ENCODE data around the gene KCNIP1.

DNA sequence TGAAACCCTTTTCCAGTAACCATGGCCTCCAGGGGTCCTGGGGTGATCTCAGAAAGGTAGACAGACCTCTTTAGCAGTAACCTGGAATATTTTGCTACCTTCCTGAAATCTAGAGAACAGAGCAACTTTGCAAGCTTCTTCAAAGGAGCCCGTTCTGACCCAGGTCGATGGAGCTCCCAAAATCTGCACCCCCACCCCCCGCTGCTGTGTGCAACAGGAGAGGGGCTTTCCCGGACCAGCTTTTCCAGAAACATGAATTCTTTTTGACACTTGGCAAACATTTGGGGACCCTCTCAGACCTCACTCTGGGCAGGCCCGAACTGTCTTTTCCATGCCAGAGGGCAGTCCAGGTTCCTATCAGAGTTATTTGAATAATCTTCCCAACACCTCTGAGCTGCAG is 65.3 kb downstream of the KCNIP1 start:
- TF ChIP-seq, protein P1, sequence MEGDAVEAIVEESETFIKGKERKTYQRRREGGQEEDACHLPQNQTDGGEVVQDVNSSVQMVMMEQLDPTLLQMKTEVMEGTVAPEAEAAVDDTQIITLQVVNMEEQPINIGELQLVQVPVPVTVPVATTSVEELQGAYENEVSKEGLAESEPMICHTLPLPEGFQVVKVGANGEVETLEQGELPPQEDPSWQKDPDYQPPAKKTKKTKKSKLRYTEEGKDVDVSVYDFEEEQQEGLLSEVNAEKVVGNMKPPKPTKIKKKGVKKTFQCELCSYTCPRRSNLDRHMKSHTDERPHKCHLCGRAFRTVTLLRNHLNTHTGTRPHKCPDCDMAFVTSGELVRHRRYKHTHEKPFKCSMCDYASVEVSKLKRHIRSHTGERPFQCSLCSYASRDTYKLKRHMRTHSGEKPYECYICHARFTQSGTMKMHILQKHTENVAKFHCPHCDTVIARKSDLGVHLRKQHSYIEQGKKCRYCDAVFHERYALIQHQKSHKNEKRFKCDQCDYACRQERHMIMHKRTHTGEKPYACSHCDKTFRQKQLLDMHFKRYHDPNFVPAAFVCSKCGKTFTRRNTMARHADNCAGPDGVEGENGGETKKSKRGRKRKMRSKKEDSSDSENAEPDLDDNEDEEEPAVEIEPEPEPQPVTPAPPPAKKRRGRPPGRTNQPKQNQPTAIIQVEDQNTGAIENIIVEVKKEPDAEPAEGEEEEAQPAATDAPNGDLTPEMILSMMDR (IDR thresholded peaks at IDR 0.05; ENCODE audit: insufficient read depth, low read length, poor library complexity, severe bottlenecking): no peak
- no peak for TF ChIP-seq EZH2phosphoT487 (conservative IDR thresholded peaks at IDR 0.05; ENCODE audit: low read length)

All from SU-DHL-6 (cell line).